H9 (cell line): ENCODE measurements around the gene MYH9. TPM values are rescaled to one million over a fixed set of nuclear protein-coding genes. Genes with fewer than 3 reads are reported as not detected.

Source experiments
- DNase-seq: peaks from one replicate; pipeline ENCODE4 v3.0.0-alpha.2; 2017
- H2AFZ ChIP-seq: one replicate; pipeline ENCODE4 v1.6.1; 2013; ENCODE audit warnings: mild to moderate bottlenecking, low read length, control low read depth, moderate library complexity
- H2AK5ac ChIP-seq: 2 replicates; pipeline ENCODE4 v1.6.1; 2013; ENCODE audit warnings: low read length, control low read depth, mixed read lengths; ENCODE audit not compliant: insufficient read length
- H2BK120ac ChIP-seq: one replicate; pipeline ENCODE4 v1.6.1; 2013; ENCODE audit warnings: low read depth, mild to moderate bottlenecking, low read length, control low read depth, inconsistent platforms; ENCODE audit not compliant: poor library complexity, severe bottlenecking
- H2BK12ac ChIP-seq: 2 replicates; pipeline ENCODE4 v1.6.1; 2013; ENCODE audit warnings: low read length, control low read depth, mixed read lengths, low read depth; ENCODE audit not compliant: insufficient read length
- H2BK15ac ChIP-seq: 2 replicates; pipeline ENCODE4 v1.6.1; 2013; ENCODE audit warnings: low read depth, low read length, control low read depth
- H2BK20ac ChIP-seq: one replicate; pipeline ENCODE4 v1.6.1; 2013; ENCODE audit warnings: low read depth, mild to moderate bottlenecking, low read length, control low read depth, inconsistent platforms; ENCODE audit not compliant: poor library complexity, severe bottlenecking
- H2BK5ac ChIP-seq: 2 replicates; pipeline ENCODE4 v1.6.1; 2013; ENCODE audit warnings: low read length, control low read depth, mixed read lengths; ENCODE audit not compliant: insufficient read length
- H3K14ac ChIP-seq: 2 replicates; pipeline ENCODE4 v1.6.1; 2013; ENCODE audit warnings: low read length, control low read depth; ENCODE audit not compliant: insufficient read depth
- H3K18ac ChIP-seq: 2 replicates; pipeline ENCODE4 v1.6.1; 2013; ENCODE audit warnings: low read depth, mild to moderate bottlenecking, mixed read lengths, low read length, control low read depth; ENCODE audit not compliant: insufficient read length
- H3K23ac ChIP-seq: 2 replicates; pipeline ENCODE4 v1.6.1; 2013; ENCODE audit warnings: low read length, control low read depth, mixed read lengths, low read depth; ENCODE audit not compliant: insufficient read length
- H3K23me2 ChIP-seq: 2 replicates; pipeline ENCODE4 v1.6.1; 2013; ENCODE audit warnings: low read depth, mild to moderate bottlenecking, mixed read lengths, low read length, control low read depth; ENCODE audit not compliant: insufficient read length, poor library complexity, severe bottlenecking
- H3K27ac ChIP-seq: 2 replicates; pipeline ENCODE4 v1.5.1; 2013; ENCODE audit warnings: low read length, control low read depth, mixed read lengths, low read depth; ENCODE audit not compliant: insufficient read length
- H3K27me3 ChIP-seq: 2 replicates; pipeline ENCODE4 v1.6.1; 2013; ENCODE audit warnings: low read length, control low read depth, inconsistent platforms; ENCODE audit not compliant: insufficient read depth
- H3K4ac ChIP-seq: 2 replicates; pipeline ENCODE4 v1.6.1; 2013; ENCODE audit warnings: low read depth, mild to moderate bottlenecking, control low read depth, inconsistent platforms, low read length, moderate library complexity
- H3K4me1 ChIP-seq: 2 replicates; pipeline ENCODE4 v1.6.1; 2013; ENCODE audit warnings: low read length, control low read depth, inconsistent platforms; ENCODE audit not compliant: insufficient read depth
- H3K4me2 ChIP-seq: 2 replicates; pipeline ENCODE4 v1.6.1; 2013; ENCODE audit warnings: low read length, control low read depth, mixed read lengths; ENCODE audit not compliant: insufficient read length, insufficient read depth
- H3K56ac ChIP-seq: 2 replicates; pipeline ENCODE4 v1.6.1; 2013; ENCODE audit warnings: low read depth, mild to moderate bottlenecking, mixed read lengths, low read length, control low read depth; ENCODE audit not compliant: insufficient read length
- H3K79me1 ChIP-seq: 2 replicates; pipeline ENCODE4 v1.6.1; 2013; ENCODE audit warnings: low read depth, mild to moderate bottlenecking, moderate library complexity, low read length, control low read depth, inconsistent platforms; ENCODE audit not compliant: insufficient read depth, poor library complexity, severe bottlenecking
- H3K79me2 ChIP-seq: 2 replicates; pipeline ENCODE4 v1.6.1; 2013; ENCODE audit warnings: low read length, control low read depth, inconsistent platforms; ENCODE audit not compliant: insufficient read depth
- H3K9ac ChIP-seq: 2 replicates; pipeline ENCODE4 v1.6.1; 2013; ENCODE audit warnings: low read length, control low read depth, mixed read lengths; ENCODE audit not compliant: insufficient read length; ENCODE audit errors: extremely low read depth
- H3K9me3 ChIP-seq: one replicate; pipeline ENCODE4 v1.6.1; 2013; ENCODE audit warnings: low read depth, low read length, inconsistent platforms; ENCODE audit not compliant: control insufficient read depth
- H3T11ph ChIP-seq: one replicate; pipeline ENCODE4 v1.6.1; 2013; ENCODE audit warnings: mild to moderate bottlenecking, low read length, control low read depth, inconsistent platforms
- H4K20me1 ChIP-seq: one replicate; pipeline ENCODE4 v1.6.1; 2013; ENCODE audit not compliant: control insufficient read depth, insufficient read length, insufficient read depth
- H4K5ac ChIP-seq: 2 replicates; pipeline ENCODE4 v1.6.1; 2013; ENCODE audit warnings: low read depth, mild to moderate bottlenecking, mixed read lengths, low read length, control low read depth; ENCODE audit not compliant: insufficient read length
- H4K8ac ChIP-seq: replicated peaks from 2 replicates; pipeline ENCODE4 v1.6.1; 2013; ENCODE audit warnings: low read length, control low read depth, mixed read lengths, low read depth; ENCODE audit not compliant: insufficient read length
- H4K91ac ChIP-seq: 2 replicates; pipeline ENCODE4 v1.6.1; 2013; ENCODE audit warnings: low read depth, mild to moderate bottlenecking, moderate library complexity, mixed read lengths, low read length, control low read depth; ENCODE audit not compliant: insufficient read length
- H3K27ac Mint-ChIP-seq, 3 experiments: 2 replicates in 2 of 3; 3 replicates in 1 of 3; pipeline ENCODE4 v1.8.0; 2020 to 2021; ENCODE audit warnings: mixed read lengths in 3 of 3, mild to moderate bottlenecking in 1 of 3, moderate library complexity in 1 of 3
- H3K27me3 Mint-ChIP-seq: 2 replicates; pipeline ENCODE4 v1.8.0; 2021; ENCODE audit warnings: low read depth, mild to moderate bottlenecking, moderate library complexity, mixed read lengths
- H3K36me3 Mint-ChIP-seq, 3 experiments: 2 replicates in 2 of 3; 3 replicates in 1 of 3; pipeline ENCODE4 v1.8.0; 2020 to 2021; ENCODE audit warnings: low read depth in 3 of 3, mixed read lengths in 3 of 3; ENCODE audit not compliant: insufficient read depth in 1 of 3
- H3K4me1 Mint-ChIP-seq, 2 experiments: 2 replicates each; pipeline ENCODE4 v1.8.0; 2020; ENCODE audit warnings: mixed read lengths in 2 of 2
- H3K4me3 Mint-ChIP-seq, 2 experiments: 2 replicates in 1 of 2; 3 replicates in 1 of 2; pipeline ENCODE4 v1.8.0; 2020 to 2021; ENCODE audit warnings: mild to moderate bottlenecking in 2 of 2, mixed read lengths in 2 of 2, moderate library complexity in 1 of 2
- H3K9me3 Mint-ChIP-seq, 2 experiments: 2 replicates in 1 of 2; 3 replicates in 1 of 2; pipeline ENCODE4 v1.8.0; 2020; ENCODE audit warnings: mild to moderate bottlenecking in 2 of 2, mixed read lengths in 2 of 2, moderate library complexity in 1 of 2
- CTCF ChIP-seq: fragments of 200-600 bp; sonication (generic); conservative IDR thresholded peaks from 3 replicates; pipeline ENCODE4 v1.8.0; 2021; ENCODE audit warnings: antibody characterized with exemption, mild to moderate bottlenecking
- WGBS: extraction: QIAGEN DNeasy Blood & Tissue Kit; methylation state at CpG from one replicate; pipeline ENCODE4 v1.1.7; 2013; ENCODE audit warnings: missing lambda C conversion rate, low lambda C conversion rate, mixed read lengths; ENCODE audit not compliant: insufficient read length; ENCODE audit errors: extremely low coverage; 5-methylcytosine and 5-hydroxymethylcytosine counted together
- total RNA-seq: library from RNA; stranded (reverse); gene quantifications from 2 replicates; pipeline ENCODE4 v1.2.1, GENCODE V29; 2021

The MYH9 gene
- total RNA-seq, 1 experiment from 2014 or later, result 266 TPM

GRCh38 chr22:36284171-36284571, 103.6 kb downstream of the MYH9 start:
- no peaks in the 10 kb centered on the region for H3K9me3 ChIP-seq
- no peaks in the 10 kb centered on the region for H3K23me2 ChIP-seq
- no CpG with 5 or more reads among the region's 24 CpGs for WGBS
- no peak overlapping the region for H3K14ac ChIP-seq
- H4K91ac ChIP-seq, result no peak overlapping the region
- H3K4me1 ChIP-seq, result no peaks in the 10 kb centered on the region
- Mint-ChIP-seq H3K36me3 (peaks cover 46 to 87% (median 81%) of the 10 kb centered on the region in 3 experiments; a peak in 6 of 7 replicates), H3K4me1 (peaks cover 2 to 9% of the 10 kb centered on the region in 2 experiments; a peak in 3 of 4 replicates), H3K27me3 (no peaks in the 10 kb centered on the region), H3K4me3 (no peak overlapping the region), H3K9me3 (no peaks in the 10 kb centered on the region), H3K27ac (peak overlapping the region in 1 of 3 experiments; percentile 70; a peak in 1 of 7 replicates)
- no peak overlapping the region for H2BK120ac ChIP-seq
- TF ChIP-seq CTCF, result no peak
- DNase-seq, result no peak
- H3K9ac ChIP-seq, result no peak overlapping the region
- no peak overlapping the region for H4K5ac ChIP-seq
- no peak overlapping the region for H4K8ac ChIP-seq
- H3K27ac ChIP-seq, result no peak overlapping the region
- no peak overlapping the region for H2BK20ac ChIP-seq
- no peaks in the 10 kb centered on the region for H3K79me2 ChIP-seq
- H3K79me1 ChIP-seq, result no peaks in the 10 kb centered on the region
- H3K4ac ChIP-seq, result no peak overlapping the region
- H2AK5ac ChIP-seq, result no peak overlapping the region
- H4K20me1 ChIP-seq, result no peaks in the 10 kb centered on the region
- no peak overlapping the region for H2BK12ac ChIP-seq
- no peak overlapping the region for H3K18ac ChIP-seq
- no peak overlapping the region for H3K23ac ChIP-seq
- H2BK5ac ChIP-seq, result no peak overlapping the region
- H3K4me2 ChIP-seq, result no peak overlapping the region
- H3T11ph ChIP-seq, result no peak overlapping the region
- H2AFZ ChIP-seq, result no peak overlapping the region
- H2BK15ac ChIP-seq, result no peak overlapping the region
- no peak overlapping the region for H3K56ac ChIP-seq
- H3K27me3 ChIP-seq, result no peaks in the 10 kb centered on the region
